GM10266 (cell line): ENCODE results near the gene FIZ1.
"Not testable (repeated sequence)": the region's sequence is repeated elsewhere in the genome, so short reads cannot be mapped to it uniquely, and the experiment has no call there.

Experiments
- DNase-seq: peaks from one replicate; pipeline ENCODE4 v3.0.0; 2012; ENCODE audit errors: extremely low spot score
- CTCF ChIP-seq: IDR thresholded peaks from 2 replicates; pipeline ENCODE4 v1.5.1; 2012; ENCODE audit warnings: mild to moderate bottlenecking, low read depth; ENCODE audit not compliant: control insufficient read depth, insufficient read depth; ENCODE audit errors: missing control alignments

Gene FIZ1

GRCh38 chr19:55590109-55590508 is 9.2 kb downstream of the FIZ1 start:
- no peak for DNase-seq
- TF ChIP-seq CTCF = no peak

- TF ChIP-seq CTCF = no peak
- no peak for DNase-seq
Measured at GRCh38 chr19:55588738-55589137, 10.6 kb downstream of the FIZ1 start.

GRCh38 chr19:55586976-55587668 is 12.2 kb downstream of the FIZ1 start:
- DNase-seq = peak; percentile 98
- TF ChIP-seq CTCF = no peak

GRCh38 chr19:55585658-55586339 is 13.5 kb downstream of the FIZ1 start:
- DNase-seq = peak; percentile 70
- no peak for TF ChIP-seq CTCF

- no peak for DNase-seq
- TF ChIP-seq CTCF = no peak
Measured at GRCh38 chr19:55584871-55585270, 14.4 kb downstream of the FIZ1 start.

GRCh38 chr19:55583897-55584296 is 15.4 kb downstream of the FIZ1 start:
- not testable (repeated sequence) for DNase-seq

GRCh38 chr19:55582284-55582683 is 17.0 kb downstream of the FIZ1 start:
- DNase-seq = not testable (repeated sequence)

GRCh38 chr19:55581823-55582223 is 17.5 kb downstream of the FIZ1 start:
- DNase-seq = no peak
- no peak for TF ChIP-seq CTCF
